Aorta (tissue), 5 donors: Measurements from ENCODE around the gene FLVCR1. TPM values are rescaled to one million over a fixed set of nuclear protein-coding genes. Genes with fewer than 3 reads are reported as not detected.

Source experiments
- ATAC-seq: fragments of 200-7000 bp; cut with Tn5 transposase; one replicate; pipeline ENCODE4 v1.9.1; 2022; ENCODE audit warnings: moderate library complexity; ENCODE audit not compliant: low FRiP score
- DNase-seq, 2 donors: peaks; one replicate each; pipeline ENCODE4 v3.0.0-alpha.2; 2020
- H3K27ac ChIP-seq, 2 donors: one replicate each; pipeline ENCODE4 v1.5.1; 2013; ENCODE audit warnings: low read length in 2 of 2, mild to moderate bottlenecking in 2 of 2, moderate library complexity in 2 of 2, control low read depth in 1 of 2, inconsistent platforms in 1 of 2, low read depth in 1 of 2
- H3K27me3 ChIP-seq, 2 donors: one replicate each; pipeline ENCODE4 v1.6.1; 2013; ENCODE audit warnings: control low read depth in 1 of 2, low read length in 1 of 2, mild to moderate bottlenecking in 1 of 2, moderate library complexity in 1 of 2; ENCODE audit not compliant: insufficient read depth in 2 of 2, control insufficient read depth in 1 of 2
- H3K36me3 ChIP-seq, 2 donors: one replicate each; pipeline ENCODE4 v1.6.1; 2013; ENCODE audit warnings: control low read depth in 1 of 2, low read length in 1 of 2, mild to moderate bottlenecking in 1 of 2; ENCODE audit not compliant: insufficient read depth in 2 of 2, control insufficient read depth in 1 of 2
- H3K4me1 ChIP-seq, 2 donors: one replicate each; pipeline ENCODE4 v1.6.1; 2013; ENCODE audit warnings: low read length in 2 of 2, control low read depth in 1 of 2, mild to moderate bottlenecking in 1 of 2, moderate library complexity in 1 of 2; ENCODE audit not compliant: insufficient read depth in 2 of 2, control insufficient read depth in 1 of 2
- H3K4me3 ChIP-seq, 2 donors: one replicate each; pipeline ENCODE4 v1.5.1; 2013; ENCODE audit warnings: low read length in 2 of 2, control low read depth in 1 of 2, mild to moderate bottlenecking in 1 of 2
- H3K9me3 ChIP-seq: one replicate; pipeline ENCODE4 v1.6.1; 2013; ENCODE audit warnings: mild to moderate bottlenecking, low read length; ENCODE audit not compliant: control insufficient read depth
- WGBS, 2 donors: extraction: QIAGEN DNeasy Blood & Tissue Kit; methylation state at CpG; one replicate each; pipeline ENCODE4 v1.1.7; 2013; 5-methylcytosine and 5-hydroxymethylcytosine counted together
- intact Hi-C, 2 donors: fragments of 100-400 bp; cut with DNase I; formaldehyde crosslinking; loops; one replicate each; pipeline versions ENCODE4 v1.14.2 to v1.15.0; 2022
- polyA plus RNA-seq, 2 donors: library from polyadenylated mRNA; stranded (reverse); fragments of 200-250 nt; gene quantifications; one replicate each; pipeline ENCODE4 v1.2.3, GENCODE V29; 2013
- total RNA-seq, 2 donors: library from RNA; stranded (reverse); fragmentation: NEBNext Ultra II Directional; extraction: Animal tissue kit (Norgen Biotek cat#: 25700); gene quantifications; one replicate each; pipeline ENCODE4 v1.2.1, GENCODE V29; 2021
- donor health status: healthy with polysubstance abuse.
- donor health status: Bipolar disorder and iron deficiency.
- donor health status: DM: no; HTN: no; CAD: no.
- donor health status: DM: no; HTN: no; CAD: no.
- donor health status: DM: yes; HTN: yes; CAD: no.

The FLVCR1 gene
- total and polyA plus RNA-seq, 4 donors: 2.6 to 7.7 (median 4.9) TPM

DNA sequence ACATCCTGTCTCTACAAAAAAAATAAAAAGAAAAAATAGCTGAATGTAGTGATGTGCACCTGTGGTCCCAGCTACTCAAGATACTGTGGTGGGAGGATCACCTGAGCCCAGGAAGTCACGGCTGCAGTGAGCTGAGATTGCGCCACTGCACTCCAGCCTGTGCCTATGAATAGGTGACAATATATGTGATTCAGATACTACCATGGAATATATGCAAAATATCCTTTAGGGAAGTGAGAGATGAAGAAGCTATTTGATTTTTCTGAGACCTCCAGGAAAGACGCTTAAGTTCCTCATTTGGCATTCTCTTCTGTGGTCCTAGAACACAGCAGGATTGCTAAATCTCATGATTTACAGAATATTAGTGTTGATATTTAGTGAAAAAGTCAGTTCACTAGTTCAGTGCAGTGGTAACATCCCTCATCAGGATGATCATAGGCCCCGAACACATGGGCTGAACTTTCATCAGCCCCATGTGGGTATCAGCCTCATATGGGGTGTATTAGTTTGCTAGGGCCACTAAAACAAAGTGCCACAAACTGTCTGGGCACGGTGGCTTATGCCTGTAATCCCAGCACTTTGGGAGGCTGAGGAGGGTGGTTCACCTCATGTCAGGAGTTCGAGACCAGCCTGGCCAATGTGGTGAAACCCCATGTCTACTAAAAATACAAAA is 86.3 kb downstream of the FLVCR1 start:
- Histone ChIP-seq H3K4me3 (no peak overlapping the region), H3K36me3 (no peaks in the 10 kb centered on the region), H3K9me3 (no peaks in the 10 kb centered on the region), H3K27me3 (no peaks in the 10 kb centered on the region), H3K4me1 (no peaks in the 10 kb centered on the region), H3K27ac (no peak overlapping the region)
- ATAC-seq (no peak), DNase-seq (no peak)
- WGBS, 2 donors: 88 to 92% methylated on average over 6 of the region's 6 CpGs
- intact Hi-C loops: no loop called here

DNA sequence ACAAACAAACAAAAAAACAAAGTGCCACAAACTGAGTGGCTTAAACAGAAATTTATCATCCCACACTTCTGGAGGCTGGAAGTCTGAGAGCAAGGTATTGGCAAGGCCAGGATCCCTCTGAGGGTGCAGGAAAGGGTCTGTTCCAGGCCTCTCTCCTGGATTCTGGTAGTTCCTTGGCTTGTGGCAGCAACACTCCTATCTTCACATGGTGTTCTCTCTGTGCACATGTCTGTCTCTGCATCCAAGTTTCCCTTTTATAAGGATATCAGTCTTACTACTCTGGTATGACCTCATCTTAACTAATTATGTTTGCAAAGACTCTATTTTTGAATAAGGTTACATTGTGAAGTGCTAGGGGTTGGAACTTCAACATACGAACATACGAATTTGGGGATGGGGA is 87.0 kb downstream of the FLVCR1 start:
- ATAC-seq (no peak), DNase-seq (no peak)
- Histone ChIP-seq H3K4me3 (no peak overlapping the region), H3K4me1 (no peaks in the 10 kb centered on the region), H3K27me3 (no peaks in the 10 kb centered on the region), H3K36me3 (no peaks in the 10 kb centered on the region), H3K9me3 (no peaks in the 10 kb centered on the region), H3K27ac (no peak overlapping the region)
- 83 to 85% methylated on average over 2 of the region's 2 CpGs for WGBS, 2 donors
- intact Hi-C loops: no loop called here

DNA sequence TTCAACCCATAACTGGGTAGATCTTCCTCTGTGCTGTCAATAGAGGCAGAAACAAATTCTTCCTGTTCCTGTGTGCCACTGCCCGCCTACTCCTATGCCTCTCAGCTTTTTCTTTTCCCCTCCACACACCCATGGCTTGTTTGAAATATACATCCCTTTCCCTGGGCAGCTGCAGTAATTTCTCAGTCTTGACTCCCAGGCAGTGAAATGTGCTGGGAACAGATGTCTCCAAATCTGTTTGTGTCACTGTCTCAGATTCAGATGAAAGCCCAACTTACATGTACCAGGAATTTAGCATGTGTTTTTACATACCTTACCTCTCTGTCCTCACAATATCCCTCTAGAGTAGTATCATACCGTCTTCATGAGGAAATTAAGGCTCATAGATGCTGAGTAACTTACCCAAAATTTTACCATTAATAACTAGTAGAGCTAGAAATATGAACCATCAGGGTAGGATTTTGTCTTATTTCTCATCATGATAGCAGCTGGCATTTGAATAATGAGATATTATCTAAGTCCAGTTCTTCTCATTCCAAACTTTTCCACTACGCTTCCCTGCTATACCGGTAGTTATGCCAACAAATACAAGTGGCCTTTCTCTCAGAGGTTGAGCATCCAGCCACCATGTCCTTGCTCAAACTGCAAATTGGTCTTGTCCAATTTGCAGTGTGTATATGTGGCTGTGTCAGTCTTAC is 87.5 kb downstream of the FLVCR1 start:
- intact Hi-C loops: no loop called here
- no peaks in the 10 kb centered on the region for H3K9me3 ChIP-seq
- no peaks in the 10 kb centered on the region for H3K4me1 ChIP-seq
- H3K27ac ChIP-seq: no peak overlapping the region
- H3K4me3 ChIP-seq: no peak overlapping the region
- H3K27me3 ChIP-seq: no peaks in the 10 kb centered on the region
- WGBS, 2 donors: 78 to 88% methylated on average over 4 of the region's 4 CpGs
- DNase-seq (no peak), ATAC-seq (no peak)
- H3K36me3 ChIP-seq: no peaks in the 10 kb centered on the region

DNA sequence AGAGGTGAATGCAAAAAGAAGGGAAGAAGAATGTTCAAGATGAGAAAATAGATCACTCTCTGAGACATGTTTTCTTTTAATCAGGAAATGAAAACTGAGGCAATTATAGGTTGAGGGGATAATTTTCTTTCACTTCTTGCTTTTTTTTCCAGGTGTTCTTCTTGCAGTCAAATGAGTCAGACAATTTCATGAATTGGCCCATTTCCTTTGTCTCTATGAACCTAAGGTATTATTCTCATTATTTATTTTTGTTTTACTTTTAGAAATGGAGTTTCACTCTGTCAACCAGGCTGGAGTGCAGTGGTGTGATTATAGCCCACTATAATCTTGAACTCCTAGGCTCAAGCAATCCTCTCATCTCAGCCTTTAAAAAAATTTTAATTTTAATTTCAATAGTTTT is 88.8 kb downstream of the FLVCR1 start:
- H3K27ac ChIP-seq: no peak overlapping the region
- DNase-seq: no peak
- intact Hi-C loops: no loop called here
- ATAC-seq: no peak
- H3K4me1 ChIP-seq: no peaks in the 10 kb centered on the region
- no peaks in the 10 kb centered on the region for H3K27me3 ChIP-seq
- H3K36me3 ChIP-seq: no peaks in the 10 kb centered on the region
- H3K4me3 ChIP-seq: no peak overlapping the region
- H3K9me3 ChIP-seq: no peaks in the 10 kb centered on the region

Other genes starting within 250 kb of the FLVCR1 start
- 100 to 1,000 TPM in 1 of 2 donors, 10 to 100 TPM in 1; 28.1 to 265 TPM for gene ATF3, start 249.5 kb upstream of the FLVCR1 start, total RNA-seq
- gene ATF3, start 249.5 kb upstream of the FLVCR1 start, polyA plus RNA-seq: 10 to 100 TPM; 22.7 to 60.9 TPM
- gene BATF3, start 158.4 kb upstream of the FLVCR1 start, total RNA-seq: 10 to 100 TPM in 1 of 2 donors, 1 to 10 TPM in 1; 5.5 to 13.9 TPM
- 1 to 10 TPM; 5.9 to 8.8 TPM for gene BATF3, start 158.4 kb upstream of the FLVCR1 start, polyA plus RNA-seq
- 10 to 100 TPM; 26.3 to 30.5 TPM for gene NSL1, start 66.5 kb upstream of the FLVCR1 start, total RNA-seq
- gene NSL1, start 66.5 kb upstream of the FLVCR1 start, polyA plus RNA-seq: 10 to 100 TPM; 17.7 to 29.2 TPM
- 10 to 100 TPM; 10.9 to 11.4 TPM for gene TATDN3, start 66.4 kb upstream of the FLVCR1 start, total RNA-seq
- gene TATDN3, start 66.4 kb upstream of the FLVCR1 start, polyA plus RNA-seq: 10 to 100 TPM; 10.1 to 27.0 TPM
- gene SPATA45, start 10.6 kb upstream of the FLVCR1 start, total RNA-seq: under 1 TPM in 1 of 2 donors, not detected in 1; 0.78 TPM
- gene SPATA45, start 10.6 kb upstream of the FLVCR1 start, polyA plus RNA-seq: not detected
- gene VASH2, start 92.3 kb downstream of the FLVCR1 start, total RNA-seq: 1 to 10 TPM in 1 of 2 donors, under 1 TPM in 1; 0.29 to 1.8 TPM
- under 1 TPM; 0.26 to 0.38 TPM for gene VASH2, start 92.3 kb downstream of the FLVCR1 start, polyA plus RNA-seq
- 10 to 100 TPM; 33.5 to 40.4 TPM for gene ANGEL2, start 157.6 kb downstream of the FLVCR1 start, total RNA-seq
- 10 to 100 TPM; 10.6 to 24.7 TPM for gene ANGEL2, start 157.6 kb downstream of the FLVCR1 start, polyA plus RNA-seq
- gene RPS6KC1, start 193.0 kb downstream of the FLVCR1 start, total RNA-seq: 10 to 100 TPM; 24.3 to 26.7 TPM
- gene RPS6KC1, start 193.0 kb downstream of the FLVCR1 start, polyA plus RNA-seq: 10 to 100 TPM in 1 of 2 donors, 1 to 10 TPM in 1; 7.4 to 10.3 TPM